Stimulated activated CD4-positive, alpha-beta T cell treated with anti-CD3 and anti-CD28 coated beads, TNF-alpha, amount 100 ng/mL, for 4 hours (primary cell): ENCODE data around the gene PLXDC2.
"Not testable (repeated sequence)": the region's sequence is repeated elsewhere in the genome, so short reads cannot be mapped to it uniquely, and the experiment has no call there.

ENCODE experiments used
- DNase-seq, 3 experiments: peaks; one replicate each; pipeline ENCODE4 v3.0.0-alpha.2; 2020; ENCODE audit warnings: low read depth in 3 of 3

The PLXDC2 gene

GRCh38 chr10:19974554-19974953, 158.3 kb downstream of the PLXDC2 start:
- DNase-seq, result no peak

GRCh38 chr10:19977097-19977521, 160.9 kb downstream of the PLXDC2 start:
- DNase-seq, result no peak

DNA sequence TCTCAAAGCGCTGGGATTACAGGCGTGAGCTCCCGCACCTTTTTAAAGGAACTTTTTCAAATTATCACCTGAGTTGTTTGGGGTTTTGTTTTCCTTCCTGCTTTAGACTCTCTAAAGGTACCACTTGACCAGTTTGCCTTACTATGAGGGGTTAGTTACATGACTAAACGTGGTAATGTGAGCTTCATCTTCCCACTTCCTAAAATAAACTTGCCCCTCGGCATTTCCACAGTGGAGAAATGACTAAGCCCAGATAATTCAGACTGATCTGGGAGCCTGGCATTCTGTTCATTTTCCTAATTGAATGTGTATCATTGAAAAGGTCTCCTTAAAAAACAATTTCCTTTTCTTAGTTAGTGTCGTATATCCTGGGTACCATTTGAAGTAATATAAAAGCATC, 163.4 kb downstream of the PLXDC2 start:
- DNase-seq, result no peak

DNA sequence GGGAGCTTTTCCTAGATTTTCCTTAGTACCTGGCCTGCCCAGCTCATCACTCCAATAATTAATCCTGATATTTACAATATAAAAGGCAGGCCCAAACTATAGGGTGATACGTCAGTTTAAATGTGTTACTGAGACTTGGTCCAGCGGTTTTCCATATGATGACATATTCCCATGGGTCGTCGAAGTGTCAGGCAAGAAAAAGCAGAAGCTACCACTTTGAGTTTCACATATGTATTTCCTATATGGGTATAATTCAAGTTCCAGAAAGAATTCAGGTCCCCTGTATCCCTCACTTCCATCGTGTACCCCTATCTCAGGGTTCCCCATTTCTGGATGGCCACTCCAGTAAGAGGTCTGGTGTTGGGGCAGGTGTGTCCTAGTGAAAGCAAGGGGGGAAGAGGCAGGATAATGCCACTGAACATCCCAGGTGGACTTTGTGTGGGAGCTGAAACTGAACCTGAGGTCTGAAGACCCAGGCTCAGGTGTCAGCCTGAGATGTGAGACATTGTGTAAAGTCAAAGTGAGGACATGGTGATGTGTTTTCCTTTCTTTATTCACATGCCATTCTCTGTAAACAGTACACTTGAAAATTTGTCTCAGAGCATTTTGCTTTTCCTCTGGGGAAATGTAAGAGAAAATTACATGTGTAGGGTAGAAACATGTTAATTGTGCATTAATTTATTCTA, 167.8 kb downstream of the PLXDC2 start:
- DNase-seq, result no peak

DNA sequence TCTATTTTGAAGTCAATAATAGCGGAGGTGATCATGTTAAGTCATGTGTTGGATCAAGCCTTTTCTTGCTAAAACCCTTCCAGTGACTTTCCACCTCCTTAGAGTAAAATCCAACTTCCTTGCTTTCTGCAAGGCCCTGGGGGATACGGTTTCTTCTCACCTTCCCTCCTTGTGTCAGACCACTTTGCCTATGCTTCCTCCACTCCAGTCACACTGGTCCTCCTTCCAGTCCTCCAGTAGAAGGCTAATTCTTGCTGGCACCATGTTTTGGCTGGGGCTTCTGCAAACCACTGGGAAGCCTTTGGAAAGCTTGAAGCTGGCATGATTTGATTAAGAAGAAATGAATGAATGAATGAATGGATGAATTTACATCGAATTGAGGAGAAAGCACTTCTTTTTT, 169.5 kb downstream of the PLXDC2 start:
- DNase-seq, result no peak

GRCh38 chr10:19986591-19986990, 170.4 kb downstream of the PLXDC2 start:
- no peak for DNase-seq

DNA sequence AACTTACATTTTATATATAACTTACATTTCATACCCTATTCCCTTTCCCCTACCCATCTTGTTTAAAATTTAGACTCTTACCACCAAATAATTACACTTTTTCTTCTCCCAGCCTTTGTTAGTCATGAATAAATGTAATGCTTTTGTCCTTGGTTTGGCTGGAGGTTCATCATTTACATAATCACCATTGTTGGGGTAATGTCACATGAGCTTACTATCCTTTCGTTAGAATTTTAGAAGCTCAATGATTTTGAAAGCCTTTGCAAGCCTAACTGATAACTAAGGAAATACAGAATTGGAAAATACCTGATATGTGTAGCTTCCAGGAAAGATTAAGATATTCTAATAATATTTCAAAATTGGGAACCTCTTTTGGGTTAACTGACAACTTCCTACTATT, 171.7 kb downstream of the PLXDC2 start:
- DNase-seq, result no peak

- no peak for DNase-seq
Observed at GRCh38 chr10:19993714-19994315, 177.6 kb downstream of the PLXDC2 start.

GRCh38 chr10:19998482-19998881, 182.2 kb downstream of the PLXDC2 start:
- no peak for DNase-seq

GRCh38 chr10:19999431-19999830, 183.2 kb downstream of the PLXDC2 start:
- no peak for DNase-seq

- DNase-seq, result not testable (repeated sequence)
Observed at GRCh38 chr10:20002026-20002425, 185.8 kb downstream of the PLXDC2 start.

DNA sequence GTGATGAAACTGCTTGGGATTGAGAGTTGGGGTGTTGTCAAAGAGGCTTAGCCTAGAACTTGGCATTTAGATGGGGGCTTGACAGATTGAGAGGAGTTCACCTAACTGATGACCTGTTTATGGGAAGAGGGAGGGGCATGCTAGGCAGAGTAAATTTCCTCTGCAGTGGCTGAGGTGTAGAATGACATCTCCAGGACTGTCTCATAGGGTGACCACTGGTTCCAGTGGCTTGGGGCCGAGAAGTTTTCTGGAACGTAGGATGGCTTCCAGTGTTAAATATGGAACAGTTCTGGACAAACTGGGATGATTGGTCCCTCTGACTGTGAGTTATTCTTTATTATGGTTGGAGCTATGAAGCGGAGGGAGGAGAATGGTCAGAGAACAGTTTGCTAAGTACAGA, 186.4 kb downstream of the PLXDC2 start:
- no peak for DNase-seq

DNA sequence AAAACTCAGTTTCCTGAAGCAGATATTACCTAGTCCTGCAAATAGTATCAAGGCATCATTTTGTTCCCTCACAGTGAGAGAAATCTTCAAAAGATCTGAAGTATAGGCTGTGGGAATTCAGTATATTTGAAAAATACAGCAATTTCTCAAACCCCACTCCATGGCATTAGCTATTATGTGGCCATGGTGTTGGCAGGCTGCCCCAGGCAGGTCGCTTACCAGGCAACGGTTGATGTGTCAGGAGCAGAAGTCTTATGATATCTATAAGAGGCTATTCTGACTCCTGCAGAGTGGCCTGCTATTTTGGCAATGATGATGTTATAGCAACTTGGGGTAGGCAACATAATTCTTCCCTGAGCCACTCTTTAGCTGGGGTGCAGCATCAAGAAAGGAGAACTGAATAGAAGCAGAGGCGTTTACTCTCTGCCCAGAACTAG, 187.9 kb downstream of the PLXDC2 start:
- no peak for DNase-seq

- no peak for DNase-seq
Observed at GRCh38 chr10:20005638-20006037, 189.4 kb downstream of the PLXDC2 start.

DNA sequence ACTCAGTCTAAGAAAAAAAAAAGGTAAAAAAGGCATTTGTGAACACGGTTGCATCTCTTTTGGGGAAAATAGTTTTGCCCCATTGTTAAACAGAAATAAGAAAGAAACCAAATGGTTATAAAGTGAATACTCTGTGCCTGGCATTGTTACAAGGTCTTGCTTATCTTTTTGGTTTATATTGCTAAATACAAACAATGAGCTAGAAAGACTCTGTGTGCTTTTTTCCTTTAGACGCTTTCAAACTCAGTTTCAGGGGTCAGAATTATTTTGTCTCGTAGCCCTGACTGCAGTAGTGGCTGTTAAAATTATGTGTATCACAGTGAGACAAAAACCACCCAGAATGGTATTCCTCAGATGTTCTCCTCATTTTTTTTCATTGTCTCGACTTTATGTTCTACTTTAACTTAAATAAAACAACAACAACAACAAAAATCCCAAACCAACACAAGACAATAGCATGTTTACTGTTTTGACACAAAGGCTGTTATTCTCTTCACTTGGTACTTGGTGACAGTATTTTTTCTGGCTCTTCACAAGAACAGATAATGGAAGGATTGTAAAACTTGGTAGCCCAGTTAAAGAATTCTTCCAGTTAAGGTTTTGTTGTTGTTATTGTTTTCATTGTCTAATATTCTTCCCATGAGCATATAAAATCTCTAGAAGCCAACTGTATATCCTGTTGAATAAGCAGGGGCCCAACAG, 190.1 kb downstream of the PLXDC2 start:
- DNase-seq, result no peak

DNA sequence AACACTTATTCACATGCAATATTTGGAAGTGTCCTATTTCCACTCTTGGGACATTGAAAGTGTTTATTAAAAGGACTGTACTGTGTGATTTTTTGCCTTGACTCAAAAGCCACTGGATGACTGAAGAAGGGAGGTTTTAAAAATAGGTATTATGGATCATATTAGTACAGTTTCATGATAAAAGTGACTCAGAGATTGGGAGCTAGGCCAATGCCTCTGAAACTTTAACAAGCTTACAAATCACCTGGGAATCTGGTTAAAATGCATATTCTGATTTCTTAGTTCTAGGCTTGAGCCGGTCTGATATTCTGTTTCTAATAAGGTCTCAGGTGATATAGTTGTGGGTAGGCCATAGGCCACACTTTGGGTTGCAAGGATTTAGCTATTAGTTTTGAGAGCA, 191.2 kb downstream of the PLXDC2 start:
- DNase-seq, result no peak

DNA sequence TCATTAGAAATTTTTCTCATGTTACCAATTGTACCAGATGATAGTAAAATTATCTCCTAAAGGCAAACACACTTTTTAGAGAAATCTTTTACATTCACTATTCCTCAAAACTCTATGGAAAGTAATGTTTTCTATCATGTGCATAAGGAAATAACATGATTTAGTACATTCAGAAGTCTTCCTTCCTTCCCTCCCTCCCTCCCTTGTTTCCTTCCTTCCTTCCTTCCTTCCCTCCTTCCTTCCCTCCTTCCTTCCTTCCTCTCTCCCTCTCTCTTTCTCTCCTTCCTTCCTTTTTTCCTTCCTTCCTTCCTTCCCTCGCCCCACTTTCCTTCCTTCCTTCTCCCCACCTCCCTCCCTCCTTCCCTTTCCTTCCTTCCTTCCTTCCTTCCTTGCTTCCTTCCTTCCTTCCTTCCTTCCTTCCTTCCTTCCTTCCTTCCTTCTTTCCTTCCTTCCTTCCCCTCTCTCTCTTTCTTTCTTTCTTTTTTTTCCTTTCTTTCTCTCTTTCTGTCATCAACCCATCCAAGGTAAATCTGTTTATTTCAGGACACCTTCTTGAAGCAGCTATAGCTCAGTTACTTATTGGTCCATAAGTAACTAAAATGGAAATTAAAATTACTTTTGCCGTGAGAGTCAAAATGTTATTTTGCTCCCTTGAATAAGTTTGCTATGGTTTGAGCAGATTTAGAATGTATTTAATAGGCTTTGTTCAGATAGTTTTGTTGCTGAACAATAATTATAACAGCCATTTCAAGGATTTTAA, 197.9 kb downstream of the PLXDC2 start:
- DNase-seq, result no peak

DNA sequence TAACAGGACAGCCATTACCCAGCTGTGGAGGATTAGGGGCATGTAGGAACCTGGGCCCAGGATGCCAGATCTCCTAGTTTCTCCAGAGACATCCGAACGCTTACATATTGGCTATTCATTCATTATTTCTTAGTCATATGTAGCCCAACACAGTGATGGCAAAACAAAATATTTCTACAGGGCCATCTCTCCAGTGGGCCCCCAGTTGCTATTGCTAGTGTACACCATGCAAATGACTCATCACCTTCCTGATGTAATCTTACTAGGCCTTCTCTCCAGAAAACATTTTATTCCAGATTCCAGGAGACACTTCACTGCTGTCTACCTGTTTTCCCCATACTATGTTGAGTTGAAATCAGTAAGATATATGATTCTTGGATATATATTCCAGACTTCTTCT, 201.7 kb downstream of the PLXDC2 start:
- DNase-seq, result no peak

DNA sequence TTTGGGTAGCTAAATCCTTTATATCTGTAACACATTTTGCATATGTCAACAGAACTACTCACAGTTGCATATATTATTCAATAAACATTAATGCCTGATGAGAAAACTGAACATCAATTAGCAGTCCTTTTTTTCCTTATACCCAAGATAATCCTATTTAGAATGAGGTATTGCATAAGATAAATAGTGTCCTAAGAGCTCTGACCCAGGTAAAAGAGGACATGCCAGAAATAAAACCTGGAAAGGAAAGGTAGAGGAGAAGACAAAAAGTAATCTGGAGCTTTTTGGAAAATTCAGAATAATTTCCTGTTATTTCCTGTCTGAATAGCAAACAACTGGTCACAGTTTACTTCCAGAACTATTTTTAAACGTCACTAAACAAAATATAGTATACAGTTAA, 204.4 kb downstream of the PLXDC2 start:
- DNase-seq, result no peak

GRCh38 chr10:20029523-20029922, 213.3 kb downstream of the PLXDC2 start:
- no peak for DNase-seq

DNA sequence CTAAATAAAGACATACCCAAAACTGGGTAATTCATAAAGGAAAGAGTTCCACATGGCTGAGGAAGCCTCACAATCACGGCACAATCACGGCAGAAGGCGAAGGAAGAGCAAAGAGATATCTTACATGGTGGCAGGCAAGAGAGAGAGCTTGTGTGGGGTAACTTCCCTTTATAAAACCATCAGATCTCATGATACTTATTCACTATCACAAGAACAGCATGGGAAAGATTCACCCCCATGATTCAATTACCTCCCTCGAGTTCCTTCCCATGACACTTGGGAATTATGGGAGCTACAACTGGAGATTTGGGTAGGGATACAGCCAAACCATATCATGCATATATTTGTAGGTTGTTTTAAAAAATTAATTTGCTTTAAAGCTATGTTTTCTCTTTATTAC, 217.2 kb downstream of the PLXDC2 start:
- no peak for DNase-seq

DNA sequence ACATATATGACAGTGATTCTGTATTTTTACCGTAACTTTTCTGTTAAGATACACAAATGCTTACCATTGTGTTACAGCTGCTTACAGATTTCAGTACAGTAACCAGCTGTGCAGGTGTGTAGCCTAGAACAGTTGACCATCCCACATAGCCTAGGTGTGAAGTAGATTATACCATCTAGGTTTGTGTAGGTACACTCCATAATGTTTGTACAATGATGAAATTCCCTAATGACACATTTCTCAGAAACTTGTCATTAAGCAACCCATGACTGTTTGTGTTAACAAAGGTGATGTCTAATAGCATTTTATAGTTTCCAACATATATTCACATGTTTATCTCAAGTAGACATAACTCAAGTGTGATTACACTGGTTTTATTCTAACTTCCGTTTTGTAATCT, 218.5 kb downstream of the PLXDC2 start:
- DNase-seq, result no peak
